ENCODE measurements around the gene PAPPA2. TPM values are rescaled to one million over a fixed set of nuclear protein-coding genes. Genes with fewer than 3 reads are reported as not detected.

The PAPPA2 gene
- total RNA-seq, 4 donors from 2014 or later = under 0.01 to 3.1 (median 0.45) TPM

DNA sequence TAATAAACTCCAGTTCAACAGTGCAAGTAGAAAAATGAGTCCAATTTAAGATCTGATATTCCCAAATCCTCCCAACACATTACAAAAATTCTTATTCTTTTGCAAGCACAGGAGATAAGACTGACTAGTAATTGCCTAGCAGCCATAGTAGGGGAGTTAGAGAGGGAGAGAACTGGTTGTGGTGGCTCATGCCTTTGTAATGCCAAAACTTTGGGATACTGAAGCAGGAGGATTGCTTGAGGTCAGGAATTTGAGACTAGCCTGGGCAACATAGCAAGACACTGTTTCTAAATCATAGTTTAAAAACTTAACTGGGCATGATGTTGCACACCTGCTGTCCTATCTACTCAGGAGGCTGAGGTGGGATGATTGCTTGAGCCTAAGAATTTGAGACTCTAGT, 26.7 kb upstream of the PAPPA2 start:
- Histone ChIP-seq H3K27me3 (no peaks in the 10 kb centered on the region), H3K4me1 (no peaks in the 10 kb centered on the region), H3K9me3 (no peaks in the 10 kb centered on the region), H3K4me3 (no peak overlapping the region), H3K36me3 (no peaks in the 10 kb centered on the region), H3K27ac (replicated peaks in 1 of 4) (no peak overlapping the region)
- TF ChIP-seq, protein P1, sequence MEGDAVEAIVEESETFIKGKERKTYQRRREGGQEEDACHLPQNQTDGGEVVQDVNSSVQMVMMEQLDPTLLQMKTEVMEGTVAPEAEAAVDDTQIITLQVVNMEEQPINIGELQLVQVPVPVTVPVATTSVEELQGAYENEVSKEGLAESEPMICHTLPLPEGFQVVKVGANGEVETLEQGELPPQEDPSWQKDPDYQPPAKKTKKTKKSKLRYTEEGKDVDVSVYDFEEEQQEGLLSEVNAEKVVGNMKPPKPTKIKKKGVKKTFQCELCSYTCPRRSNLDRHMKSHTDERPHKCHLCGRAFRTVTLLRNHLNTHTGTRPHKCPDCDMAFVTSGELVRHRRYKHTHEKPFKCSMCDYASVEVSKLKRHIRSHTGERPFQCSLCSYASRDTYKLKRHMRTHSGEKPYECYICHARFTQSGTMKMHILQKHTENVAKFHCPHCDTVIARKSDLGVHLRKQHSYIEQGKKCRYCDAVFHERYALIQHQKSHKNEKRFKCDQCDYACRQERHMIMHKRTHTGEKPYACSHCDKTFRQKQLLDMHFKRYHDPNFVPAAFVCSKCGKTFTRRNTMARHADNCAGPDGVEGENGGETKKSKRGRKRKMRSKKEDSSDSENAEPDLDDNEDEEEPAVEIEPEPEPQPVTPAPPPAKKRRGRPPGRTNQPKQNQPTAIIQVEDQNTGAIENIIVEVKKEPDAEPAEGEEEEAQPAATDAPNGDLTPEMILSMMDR (IDR thresholded peaks at IDR 0.05) = no peak
- TF ChIP-seq POLR2AphosphoS5 (IDR thresholded peaks at IDR 0.05) (no peak), EP300 (IDR thresholded peaks at IDR 0.05) (no peak), POLR2A (IDR thresholded peaks at IDR 0.05; ENCODE audit: low read depth) (no peak)
- intact Hi-C loops (cut with DNase I) = no loop called here
- DNase-seq (ENCODE audit: extremely low spot score) = no peak

DNA sequence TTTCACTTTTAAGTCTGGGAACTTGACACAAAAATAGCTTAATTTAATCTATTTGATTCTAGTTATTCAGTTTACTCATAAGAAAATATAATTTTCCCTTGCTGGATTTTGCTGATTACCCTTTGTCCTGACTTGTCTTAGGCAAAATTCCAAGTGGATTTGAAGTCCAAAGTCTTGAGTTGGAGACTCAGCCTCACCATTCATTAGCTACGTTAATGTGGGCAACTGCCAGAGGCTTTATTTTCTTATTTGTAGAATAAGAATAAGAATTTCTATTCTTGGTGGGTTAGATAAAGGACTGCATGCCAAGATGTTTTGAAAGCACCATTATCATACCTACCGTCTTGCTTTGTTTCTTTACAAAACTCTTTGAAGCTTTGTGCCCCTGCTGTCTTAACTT, 22.8 kb upstream of the PAPPA2 start:
- Histone ChIP-seq H3K9me3 (no peaks in the 10 kb centered on the region), H3K27me3 (no peaks in the 10 kb centered on the region), H3K36me3 (no peaks in the 10 kb centered on the region), H3K4me1 (no peaks in the 10 kb centered on the region), H3K27ac (replicated peaks in 1 of 4) (no peak overlapping the region), H3K4me3 (no peak overlapping the region)
- DNase-seq (ENCODE audit: extremely low spot score) = no peak
- intact Hi-C loops (cut with DNase I) = no loop called here
- WGBS = 82% methylated on average over 2 of the region's 2 CpGs
- TF ChIP-seq POLR2AphosphoS5 (IDR thresholded peaks at IDR 0.05) (no peak), POLR2A (IDR thresholded peaks at IDR 0.05; ENCODE audit: low read depth) (no peak), EP300 (IDR thresholded peaks at IDR 0.05) (no peak)
- TF ChIP-seq, protein P1 (IDR thresholded peaks at IDR 0.05) = no peak

DNA sequence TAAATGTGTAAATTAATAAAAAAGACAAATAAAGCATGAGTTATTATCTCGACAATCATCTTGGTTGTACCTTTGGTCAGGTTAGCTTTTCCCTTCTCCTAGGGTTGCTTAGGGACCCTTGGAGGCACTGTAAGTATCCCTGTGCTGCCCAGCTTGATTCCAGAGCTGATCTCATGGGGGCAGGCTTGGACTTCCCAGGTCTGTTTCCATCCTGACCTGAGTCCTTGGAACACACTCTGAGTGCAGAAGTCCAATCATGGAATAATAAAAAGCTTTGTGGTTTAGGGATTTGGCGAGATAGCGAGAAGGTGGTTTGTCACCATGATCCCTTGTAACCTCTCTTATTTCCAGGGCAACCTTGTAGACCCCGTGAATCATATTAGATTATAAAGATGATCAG, 18.7 kb upstream of the PAPPA2 start:
- no peak for DNase-seq (ENCODE audit: extremely low spot score)
- H3K4me1 ChIP-seq = no peaks in the 10 kb centered on the region
- no peak overlapping the region for H3K4me3 ChIP-seq
- TF ChIP-seq, protein P1 (IDR thresholded peaks at IDR 0.05) = no peak
- TF ChIP-seq POLR2AphosphoS5 (IDR thresholded peaks at IDR 0.05) (no peak), EP300 (IDR thresholded peaks at IDR 0.05) (no peak), POLR2A (IDR thresholded peaks at IDR 0.05; ENCODE audit: low read depth) (no peak)
- H3K27ac ChIP-seq (replicated peaks in 1 of 4) = no peak overlapping the region
- H3K27me3 ChIP-seq = no peaks in the 10 kb centered on the region
- no peaks in the 10 kb centered on the region for H3K36me3 ChIP-seq
- H3K9me3 ChIP-seq = no peaks in the 10 kb centered on the region
- WGBS = 81% methylated on average over 4 of the region's 4 CpGs
- intact Hi-C loops (cut with DNase I) = no loop called here

DNA sequence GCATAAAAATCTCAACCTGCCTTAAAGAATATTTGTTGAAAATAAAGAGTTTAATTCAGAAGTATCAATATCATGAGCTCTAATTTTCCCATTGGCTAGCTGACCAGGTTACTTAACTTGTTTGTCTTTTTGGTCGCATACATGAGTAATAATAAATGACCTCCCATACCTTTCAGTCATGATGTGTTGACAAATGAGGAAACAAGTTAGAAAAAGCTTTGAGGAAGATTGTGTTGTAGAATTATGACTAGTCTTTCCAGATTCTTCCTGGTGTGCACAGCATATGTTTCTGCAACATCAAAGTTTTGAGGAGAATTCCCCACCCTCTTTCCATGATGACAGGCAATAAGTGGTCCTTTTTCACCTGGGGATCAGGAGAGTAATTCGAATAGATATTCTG, 17.6 kb upstream of the PAPPA2 start:
- H3K36me3 ChIP-seq = no peaks in the 10 kb centered on the region
- TF ChIP-seq EP300 (IDR thresholded peaks at IDR 0.05) = no peak
- TF ChIP-seq, protein P1 (IDR thresholded peaks at IDR 0.05) = no peak
- H3K4me1 ChIP-seq = no peaks in the 10 kb centered on the region
- no peak overlapping the region for H3K4me3 ChIP-seq
- H3K27me3 ChIP-seq = no peaks in the 10 kb centered on the region
- WGBS = 72% methylated on average over 2 of the region's 2 CpGs
- no peak for DNase-seq (ENCODE audit: extremely low spot score)
- no peaks in the 10 kb centered on the region for H3K9me3 ChIP-seq
- intact Hi-C loops (cut with DNase I) = no loop called here
- H3K27ac ChIP-seq (replicated peaks in 1 of 4) = no peak overlapping the region

DNA sequence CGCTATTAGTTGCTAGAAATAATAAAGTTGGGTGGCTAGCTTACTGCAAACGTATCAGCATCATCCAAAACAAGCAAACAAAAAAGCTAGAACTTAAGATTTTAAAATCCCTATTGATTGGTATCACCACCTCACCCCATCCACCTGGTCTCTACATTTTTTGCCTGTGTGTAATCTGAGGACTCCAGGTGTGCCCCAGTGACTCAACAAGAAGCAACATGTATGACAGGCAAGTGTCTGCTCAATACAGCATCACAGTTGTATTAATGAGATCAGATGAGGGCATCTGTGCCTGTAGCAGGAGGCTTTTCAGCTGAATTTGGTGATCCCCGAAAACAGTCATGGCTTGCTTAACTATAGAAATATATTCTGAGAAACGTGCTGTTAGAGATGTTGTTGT, 14.6 kb upstream of the PAPPA2 start:
- TF ChIP-seq, protein P1 (IDR thresholded peaks at IDR 0.05) = no peak
- TF ChIP-seq POLR2AphosphoS5 (IDR thresholded peaks at IDR 0.05) = no peak
- TF ChIP-seq POLR2A (IDR thresholded peaks at IDR 0.05; ENCODE audit: low read depth) = no peak
- TF ChIP-seq EP300 (IDR thresholded peaks at IDR 0.05) = no peak
- Histone ChIP-seq H3K4me3 (no peak overlapping the region), H3K9me3 (peaks cover 0 to 7% (median 0%) of the 10 kb centered on the region in 4 donors), H3K4me1 (no peaks in the 10 kb centered on the region), H3K27ac (replicated peaks in 1 of 4) (no peak overlapping the region), H3K27me3 (no peaks in the 10 kb centered on the region), H3K36me3 (no peaks in the 10 kb centered on the region)
- DNase-seq (ENCODE audit: extremely low spot score) = no peak
- intact Hi-C loops (cut with DNase I) = no loop called here
- WGBS = 61% methylated on average over 4 of the region's 4 CpGs

Data from esophagus muscularis mucosa (tissue), 4 donors.